Endodermal cell (in vitro differentiated cells): Measurements from ENCODE around the gene UQCRC2. TPM values are rescaled to one million over a fixed set of nuclear protein-coding genes. Genes with fewer than 3 reads are reported as not detected.

ENCODE experiments used
- DNase-seq: peaks from one replicate; pipeline ENCODE4 v3.0.0-alpha.2; 2017
- H3K27ac ChIP-seq: 2 replicates; pipeline ENCODE4 v1.5.1; 2013; ENCODE audit warnings: mild to moderate bottlenecking, low read depth, low read length, moderate library complexity
- H3K27me3 ChIP-seq: 2 replicates; pipeline ENCODE4 v1.6.1; 2013; ENCODE audit warnings: mild to moderate bottlenecking, low read length, moderate library complexity; ENCODE audit not compliant: insufficient read depth, control insufficient read depth, poor library complexity, severe bottlenecking
- H3K36me3 ChIP-seq: 2 replicates; pipeline ENCODE4 v1.7.0; 2013; ENCODE audit warnings: mild to moderate bottlenecking, low read length, moderate library complexity; ENCODE audit not compliant: control insufficient read depth, insufficient read depth
- H3K4me1 ChIP-seq: one replicate; pipeline ENCODE4 v1.7.0; 2013; ENCODE audit warnings: low read length; ENCODE audit not compliant: control insufficient read depth, insufficient read depth
- H3K4me3 ChIP-seq: 2 replicates; pipeline ENCODE4 v1.5.1; 2013; ENCODE audit warnings: mild to moderate bottlenecking, low read length, moderate library complexity
- H3K9ac ChIP-seq: 2 replicates; pipeline ENCODE4 v1.6.1; 2013; ENCODE audit warnings: mild to moderate bottlenecking, low read length, moderate library complexity; ENCODE audit not compliant: poor library complexity, severe bottlenecking; ENCODE audit errors: extremely low read depth
- H3K9me3 ChIP-seq: 2 replicates; pipeline ENCODE4 v1.6.1; 2013; ENCODE audit warnings: mild to moderate bottlenecking, low read length, moderate library complexity; ENCODE audit not compliant: control insufficient read depth
- H3K27ac Mint-ChIP-seq: 2 replicates; pipeline ENCODE4 v1.8.0; 2020; ENCODE audit warnings: mixed read lengths
- H3K27me3 Mint-ChIP-seq: 2 replicates; pipeline ENCODE4 v1.8.0; 2021; ENCODE audit warnings: mild to moderate bottlenecking, mixed read lengths; ENCODE audit not compliant: insufficient read depth
- H3K36me3 Mint-ChIP-seq: 2 replicates; pipeline ENCODE4 v1.8.0; 2020; ENCODE audit warnings: low read depth, mixed read lengths
- H3K4me1 Mint-ChIP-seq: 2 replicates; pipeline ENCODE4 v1.8.0; 2020; ENCODE audit warnings: mixed read lengths
- H3K4me3 Mint-ChIP-seq: 2 replicates; pipeline ENCODE4 v1.8.0; 2020; ENCODE audit warnings: mild to moderate bottlenecking, moderate library complexity, mixed read lengths
- H3K9me3 Mint-ChIP-seq: 2 replicates; pipeline ENCODE4 v1.8.0; 2020; ENCODE audit warnings: mild to moderate bottlenecking, mixed read lengths
- CTCF ChIP-seq: fragments of 200-600 bp; sonication (generic); conservative IDR thresholded peaks from 2 replicates; pipeline ENCODE4 v1.5.0; 2021; ENCODE audit warnings: antibody characterized with exemption, mild to moderate bottlenecking
- WGBS, 2 experiments: methylation state at CpG; one replicate each; pipeline versions ENCODE4 v1.1.5 to v1.1.7; 2013; ENCODE audit warnings: missing lambda C conversion rate in 2 of 2, mixed read lengths in 1 of 2; ENCODE audit not compliant: insufficient coverage in 1 of 2, insufficient read length in 1 of 2; 5-methylcytosine and 5-hydroxymethylcytosine counted together
- total RNA-seq, 2 donors: library from RNA; stranded (reverse); fragmentation: NEBNext Ultra II Directional in 1 of 2; extraction: Animal tissue kit (Norgen Biotek cat#: 25700) in 1 of 2; gene quantifications; 2 replicates in 1 of 2; 3 replicates in 1 of 2; pipeline ENCODE4 v1.2.1, GENCODE V29; 2021

The UQCRC2 gene
- total RNA-seq, 2 donors from 2014 or later, result 167 to 172 TPM

- H3K9me3 Mint-ChIP-seq, result no peaks in the 10 kb centered on the region
These were observed 945 bp upstream of the UQCRC2 start for GRCh38 chr16:21952040-21952792.

GRCh38 chr16:21953541-21953902, 361 bp downstream of the UQCRC2 start:
- no peaks in the 10 kb centered on the region for H3K27me3 ChIP-seq
- DNase-seq, result no peak
- peak overlapping the region; percentile 95 for H3K9ac ChIP-seq
- no peak for TF ChIP-seq CTCF
- Mint-ChIP-seq H3K27me3 (no peaks in the 10 kb centered on the region), H3K4me1 (peaks cover 10% of the 10 kb centered on the region), H3K9me3 (no peaks in the 10 kb centered on the region), H3K4me3 (peak overlapping the region; percentile 99), H3K27ac (peak overlapping the region; percentile 98), H3K36me3 (peaks cover 25% of the 10 kb centered on the region)
- no peaks in the 10 kb centered on the region for H3K4me1 ChIP-seq
- H3K36me3 ChIP-seq, result peaks cover 24% of the 10 kb centered on the region
- H3K4me3 ChIP-seq, result peak overlapping the region; percentile 94
- no peaks in the 10 kb centered on the region for H3K9me3 ChIP-seq
- peak overlapping the region; percentile 98 for H3K27ac ChIP-seq
- WGBS, 2 experiments, result 0% methylated on average over 2 to 15 of the region's 15 CpGs

More at GRCh38 chr16:21952040-21952792, 945 bp upstream of the UQCRC2 start:
- Histone ChIP-seq H3K4me1 (no peaks in the 10 kb centered on the region), H3K36me3 (peaks cover 11% of the 10 kb centered on the region), H3K27ac (peak overlapping the region; percentile 98), H3K9me3 (no peaks in the 10 kb centered on the region), H3K4me3 (peak overlapping the region; percentile 94), H3K9ac (peak overlapping the region; percentile 95), H3K27me3 (peaks cover under 1% of the 10 kb centered on the region)
- no peak for TF ChIP-seq CTCF
- peak; percentile 86 for DNase-seq
- Mint-ChIP-seq H3K4me1 (peaks cover 10% of the 10 kb centered on the region), H3K4me3 (peak overlapping the region; percentile 99), H3K36me3 (peaks cover 12% of the 10 kb centered on the region), H3K27ac (peak overlapping the region; percentile 98), H3K27me3 (no peaks in the 10 kb centered on the region)
- 6% methylated on average over 14 to 23 of the region's 24 CpGs for WGBS, 2 experiments

GRCh38 chr16:21957714-21958346, 4.7 kb downstream of the UQCRC2 start:
- Histone ChIP-seq H3K27me3 (no peaks in the 10 kb centered on the region), H3K27ac (no peak overlapping the region), H3K4me1 (no peaks in the 10 kb centered on the region), H3K9ac (no peak overlapping the region), H3K9me3 (no peaks in the 10 kb centered on the region), H3K4me3 (no peak overlapping the region), H3K36me3 (peaks cover 63% of the 10 kb centered on the region)
- no CpG with 5 or more reads among the region's 1 CpG for WGBS, 2 experiments
- DNase-seq, result no peak
- Mint-ChIP-seq H3K27me3 (no peaks in the 10 kb centered on the region), H3K27ac (no peak overlapping the region), H3K36me3 (peaks cover 59% of the 10 kb centered on the region), H3K9me3 (no peaks in the 10 kb centered on the region), H3K4me1 (peaks cover 6% of the 10 kb centered on the region), H3K4me3 (no peak overlapping the region)
- no peak for TF ChIP-seq CTCF
